Neural progenitor cell (in vitro differentiated cells): ENCODE measurements around the gene CRYBB1. TPM values are rescaled to one million over a fixed set of nuclear protein-coding genes. Genes with fewer than 3 reads are reported as not detected.
A peak's percentile ranks its signal among the peaks of the same experiment; 100 is the strongest.

Experiments used
- DNase-seq: peaks from one replicate; pipeline ENCODE4 v3.0.0-alpha.2; 2016; ENCODE audit warnings: low spot score
- H2AFZ ChIP-seq: fragments of 200-600 bp; sonication (generic); replicated peaks from 2 replicates; pipeline ENCODE4 v1.6.1; 2016; ENCODE audit warnings: antibody characterized with exemption
- H3F3A ChIP-seq: fragments of 200-600 bp; sonication (generic); 2 replicates; pipeline ENCODE4 v1.6.1; 2016; ENCODE audit warnings: antibody characterized with exemption, low read depth
- H3K27ac ChIP-seq: fragments of 200-600 bp; sonication (generic); 2 replicates; pipeline ENCODE4 v1.5.1; 2016; ENCODE audit warnings: mild to moderate bottlenecking
- H3K27me3 ChIP-seq: fragments of 200-600 bp; sonication (generic); 2 replicates; pipeline ENCODE4 v1.6.1; 2016; ENCODE audit warnings: mild to moderate bottlenecking, moderate library complexity
- H3K36me3 ChIP-seq: fragments of 200-600 bp; sonication (generic); 2 replicates; pipeline ENCODE4 v1.5.1; 2016
- H3K4me1 ChIP-seq: fragments of 200-600 bp; sonication (generic); 2 replicates; pipeline ENCODE4 v1.6.1; 2016; ENCODE audit warnings: mixed run types
- H3K4me2 ChIP-seq: fragments of 200-600 bp; sonication (generic); 2 replicates; pipeline ENCODE4 v1.6.1; 2016
- H3K4me3 ChIP-seq: fragments of 200-600 bp; sonication (generic); 2 replicates; pipeline ENCODE4 v1.5.1; 2016
- H3K79me2 ChIP-seq: fragments of 200-600 bp; sonication (generic); 2 replicates; pipeline ENCODE4 v1.6.1; 2016; ENCODE audit warnings: low read depth
- H3K9ac ChIP-seq: fragments of 200-600 bp; sonication (generic); 2 replicates; pipeline ENCODE4 v1.6.1; 2016
- H3K9me3 ChIP-seq: fragments of 200-600 bp; sonication (generic); 2 replicates; pipeline ENCODE4 v1.5.1; 2016; ENCODE audit warnings: low read depth
- H4K20me1 ChIP-seq: fragments of 200-600 bp; sonication (generic); 2 replicates; pipeline ENCODE4 v1.6.1; 2016; ENCODE audit warnings: low read depth
- H3K27ac Mint-ChIP-seq: 3 replicates; pipeline ENCODE4 v1.8.0; 2021; ENCODE audit warnings: mixed read lengths
- H3K27me3 Mint-ChIP-seq: 2 replicates; pipeline ENCODE4 v1.8.0; 2022; ENCODE audit warnings: low read depth, mild to moderate bottlenecking, inconsistent platforms, moderate library complexity, mixed read lengths; ENCODE audit not compliant: insufficient read depth
- H3K36me3 Mint-ChIP-seq: 3 replicates; pipeline ENCODE4 v1.8.0; 2021; ENCODE audit warnings: mixed read lengths
- H3K4me1 Mint-ChIP-seq: 3 replicates; pipeline ENCODE4 v1.8.0; 2021; ENCODE audit warnings: mixed read lengths
- H3K4me3 Mint-ChIP-seq: 3 replicates; pipeline ENCODE4 v1.8.0; 2021; ENCODE audit warnings: mild to moderate bottlenecking, moderate library complexity, mixed read lengths
- H3K9me3 Mint-ChIP-seq: 3 replicates; pipeline ENCODE4 v1.8.0; 2020; ENCODE audit warnings: mixed read lengths
- EZH2 ChIP-seq: fragments of 200-600 bp; sonication (generic); IDR thresholded peaks from 2 replicates; pipeline ENCODE4 v1.6.1; 2017; ENCODE audit warnings: antibody characterized with exemption, mild to moderate bottlenecking, moderate library complexity
- EZH2phosphoT487 ChIP-seq: fragments of 200-600 bp; sonication (generic); IDR thresholded peaks from 2 replicates; pipeline ENCODE4 v1.6.1; 2017; ENCODE audit warnings: antibody characterized with exemption
- total RNA-seq: library from RNA; depleted of rRNA; stranded (reverse); fragments of >200 nt; gene quantifications from 2 replicates; pipeline ENCODE4 v1.2.3, GENCODE V29; 2015; ENCODE audit warnings: low replicate concordance
- TF ChIP-seq, protein P1 (sequence below): fragments of 200-600 bp; sonication (generic); IDR thresholded peaks from 2 replicates; pipeline ENCODE4 v1.5.1; 2017; ENCODE audit warnings: antibody characterized with exemption, mild to moderate bottlenecking

Gene CRYBB1
- total RNA-seq, 1 donor from 2014 or later = not detected

DNA sequence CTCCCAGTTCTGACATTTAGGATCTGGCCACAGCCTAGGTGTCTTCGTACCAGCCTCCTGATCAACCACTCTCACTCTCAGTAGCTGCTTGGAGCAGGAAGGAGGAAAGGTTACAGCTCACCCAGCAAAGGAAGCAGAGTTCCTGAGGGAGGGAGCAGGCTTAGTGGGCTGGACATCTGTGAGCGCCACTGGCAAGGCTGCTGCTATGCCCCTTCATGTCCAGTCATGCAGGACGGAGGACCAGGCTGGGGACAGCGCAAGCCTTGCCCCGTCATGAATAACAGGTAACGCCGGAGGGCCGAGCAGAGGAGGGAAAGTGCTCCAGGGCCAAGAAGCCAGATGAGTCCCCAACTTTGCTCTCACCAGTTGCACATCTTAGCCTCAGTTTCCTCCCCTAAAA, 53.6 kb downstream of the CRYBB1 start:
- Histone ChIP-seq H3K4me2 (peak overlapping the region; percentile 13), H3K27ac (no peak overlapping the region), H2AFZ (no peak overlapping the region), H3K36me3 (no peaks in the 10 kb centered on the region), H3K4me3 (no peak overlapping the region), H3K27me3 (no peaks in the 10 kb centered on the region), H3K9me3 (no peaks in the 10 kb centered on the region), H3K79me2 (peaks cover 57% of the 10 kb centered on the region), H3K4me1 (peaks cover 34% of the 10 kb centered on the region), H3F3A (peaks cover 39% of the 10 kb centered on the region), H3K9ac (no peak overlapping the region), H4K20me1 (peaks cover 59% of the 10 kb centered on the region)
- Mint-ChIP-seq H3K27ac (no peak overlapping the region), H3K36me3 (peaks cover 3% of the 10 kb centered on the region), H3K4me3 (no peak overlapping the region), H3K4me1 (peaks cover 51% of the 10 kb centered on the region), H3K9me3 (no peaks in the 10 kb centered on the region), H3K27me3 (peaks cover 5% of the 10 kb centered on the region)
- DNase-seq = no peak
- no peak for TF ChIP-seq EZH2
- TF ChIP-seq, protein P1, sequence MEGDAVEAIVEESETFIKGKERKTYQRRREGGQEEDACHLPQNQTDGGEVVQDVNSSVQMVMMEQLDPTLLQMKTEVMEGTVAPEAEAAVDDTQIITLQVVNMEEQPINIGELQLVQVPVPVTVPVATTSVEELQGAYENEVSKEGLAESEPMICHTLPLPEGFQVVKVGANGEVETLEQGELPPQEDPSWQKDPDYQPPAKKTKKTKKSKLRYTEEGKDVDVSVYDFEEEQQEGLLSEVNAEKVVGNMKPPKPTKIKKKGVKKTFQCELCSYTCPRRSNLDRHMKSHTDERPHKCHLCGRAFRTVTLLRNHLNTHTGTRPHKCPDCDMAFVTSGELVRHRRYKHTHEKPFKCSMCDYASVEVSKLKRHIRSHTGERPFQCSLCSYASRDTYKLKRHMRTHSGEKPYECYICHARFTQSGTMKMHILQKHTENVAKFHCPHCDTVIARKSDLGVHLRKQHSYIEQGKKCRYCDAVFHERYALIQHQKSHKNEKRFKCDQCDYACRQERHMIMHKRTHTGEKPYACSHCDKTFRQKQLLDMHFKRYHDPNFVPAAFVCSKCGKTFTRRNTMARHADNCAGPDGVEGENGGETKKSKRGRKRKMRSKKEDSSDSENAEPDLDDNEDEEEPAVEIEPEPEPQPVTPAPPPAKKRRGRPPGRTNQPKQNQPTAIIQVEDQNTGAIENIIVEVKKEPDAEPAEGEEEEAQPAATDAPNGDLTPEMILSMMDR = no peak
- TF ChIP-seq EZH2phosphoT487 = no peak

- Histone ChIP-seq H3K36me3 (no peaks in the 10 kb centered on the region), H3K4me3 (no peak overlapping the region), H3K4me1 (peaks cover 35% of the 10 kb centered on the region), H3K9ac (no peak overlapping the region), H3K79me2 (peaks cover 58% of the 10 kb centered on the region), H2AFZ (no peak overlapping the region), H3F3A (peaks cover 31% of the 10 kb centered on the region), H3K27me3 (no peaks in the 10 kb centered on the region), H3K9me3 (no peaks in the 10 kb centered on the region), H4K20me1 (peaks cover 65% of the 10 kb centered on the region), H3K27ac (no peak overlapping the region), H3K4me2 (no peak overlapping the region)
- Mint-ChIP-seq H3K27ac (no peak overlapping the region), H3K9me3 (no peaks in the 10 kb centered on the region), H3K36me3 (no peaks in the 10 kb centered on the region), H3K4me1 (peaks cover 54% of the 10 kb centered on the region), H3K27me3 (peaks cover 5% of the 10 kb centered on the region), H3K4me3 (no peak overlapping the region)
- no peak for DNase-seq
- TF ChIP-seq, protein P1 = no peak
- TF ChIP-seq EZH2 (no peak), EZH2phosphoT487 (no peak)
Observed at GRCh38 chr22:26563022-26563421, 54.8 kb downstream of the CRYBB1 start.

- Mint-ChIP-seq H3K9me3 (no peaks in the 10 kb centered on the region), H3K4me3 (no peak overlapping the region), H3K4me1 (peaks cover 44% of the 10 kb centered on the region), H3K36me3 (no peaks in the 10 kb centered on the region), H3K27me3 (peaks cover 7% of the 10 kb centered on the region), H3K27ac (no peak overlapping the region)
- H3K4me1 ChIP-seq = peaks cover 24% of the 10 kb centered on the region
- no peaks in the 10 kb centered on the region for H3K9me3 ChIP-seq
- H2AFZ ChIP-seq = no peak overlapping the region
- no peaks in the 10 kb centered on the region for H3K36me3 ChIP-seq
- DNase-seq = no peak
- no peak for TF ChIP-seq EZH2phosphoT487
- no peak for TF ChIP-seq EZH2
- TF ChIP-seq, protein P1 = no peak
- peaks cover 19% of the 10 kb centered on the region for H3F3A ChIP-seq
- H3K9ac ChIP-seq = no peak overlapping the region
- H3K4me2 ChIP-seq = no peak overlapping the region
- no peak overlapping the region for H3K27ac ChIP-seq
- H3K79me2 ChIP-seq = peaks cover 56% of the 10 kb centered on the region
- peaks cover 62% of the 10 kb centered on the region for H4K20me1 ChIP-seq
- no peaks in the 10 kb centered on the region for H3K27me3 ChIP-seq
- no peak overlapping the region for H3K4me3 ChIP-seq
Observed at GRCh38 chr22:26561756-26562417, 55.9 kb downstream of the CRYBB1 start.
